Endothelial cell of umbilical vein (primary cell): ENCODE results near the gene CYP1B1. TPM values are rescaled to one million over a fixed set of nuclear protein-coding genes. Genes with fewer than 3 reads are reported as not detected.

Experiments
- BruUV-seq: library from RNA; stranded (reverse); fragments of 400-500 nt; replicated peaks from 2 replicates; lab custom pipeline; 2021; lab: Mats Ljungman, UMichigan
- CTCF ChIA-PET: fragments of 300-600, 350-600 bp; sonication (Branson Sonifier 250); formaldehyde crosslinking; loops from one replicate; lab custom pipeline; 2021; ENCODE audit warnings: antibody characterized with exemption, inconsistent platforms; lab: Charles Lee
- POLR2A ChIA-PET: fragments of 300-600, 350-600 bp; sonication (Branson Sonifier 250); formaldehyde crosslinking; loops from one replicate; lab custom pipeline; 2021; ENCODE audit warnings: antibody characterized with exemption, inconsistent platforms; lab: Charles Lee
- DNase-seq: peaks from one replicate; pipeline ENCODE4 v3.0.0-alpha.2; 2011; ENCODE audit warnings: low read depth, low spot score
- FAIRE-seq: peaks from 2 replicates; lab custom pipeline; 2011; peaks lifted over from hg19 to GRCh38; lab: Jason Lieb, UNC
- H2AFZ ChIP-seq: 2 replicates; pipeline ENCODE4 v1.6.0; 2012; ENCODE audit warnings: low read depth, low read length, control low read depth, inconsistent platforms
- H3K27ac ChIP-seq: 2 replicates; pipeline ENCODE4 v1.5.1; 2011; ENCODE audit warnings: low read depth, mild to moderate bottlenecking, control low read depth, low read length, moderate library complexity; ENCODE audit not compliant: insufficient read depth
- H3K27me3 ChIP-seq, 2 experiments: 2 replicates each; pipeline versions ENCODE4 v1.6.0 to v1.6.1; 2011; ENCODE audit warnings: low read length in 2 of 2, mixed read lengths in 1 of 2; ENCODE audit not compliant: control insufficient read depth in 2 of 2, insufficient read depth in 2 of 2
- H3K36me3 ChIP-seq, 2 experiments: 2 replicates in 1 of 2; 3 replicates in 1 of 2; pipeline ENCODE4 v1.5.1; 2011; ENCODE audit warnings: low read length in 2 of 2, mild to moderate bottlenecking in 1 of 2, moderate library complexity in 1 of 2; ENCODE audit not compliant: control insufficient read depth in 2 of 2, insufficient read depth in 2 of 2; ENCODE audit errors: extremely low read depth in 1 of 2
- H3K4me1 ChIP-seq: 3 replicates; pipeline ENCODE4 v1.5.1; 2011; ENCODE audit warnings: mild to moderate bottlenecking, low read length; ENCODE audit not compliant: control insufficient read depth, insufficient read depth; ENCODE audit errors: extremely low read depth
- H3K4me2 ChIP-seq: 2 replicates; pipeline ENCODE4 v1.6.1; 2011; ENCODE audit warnings: low read length, control low read depth, mixed read lengths; ENCODE audit not compliant: insufficient read depth
- H3K4me3 ChIP-seq, 3 experiments: fragments of 200-600 bp in 1 of 3; sonication (generic), shearing (Covaris generic) in 1 of 3; replicated peaks in 1 of 3; 2 replicates each; pipeline ENCODE4 v1.5.1; 2011 to 2016; ENCODE audit warnings: control low read depth in 3 of 3, low read length in 3 of 3, mild to moderate bottlenecking in 2 of 3, inconsistent platforms in 1 of 3, low read depth in 1 of 3, moderate library complexity in 1 of 3; ENCODE audit not compliant: insufficient read depth in 1 of 3
- H3K79me2 ChIP-seq: 2 replicates; pipeline ENCODE4 v1.6.0; 2012; ENCODE audit warnings: low read length, inconsistent platforms; ENCODE audit not compliant: control insufficient read depth, insufficient read depth
- H3K9ac ChIP-seq: replicated peaks from 2 replicates; pipeline ENCODE3; 2011; ENCODE audit warnings: low read length, control low read depth; ENCODE audit not compliant: insufficient read depth; ENCODE audit errors: extremely low read depth
- H3K9me1 ChIP-seq: replicated peaks from 3 replicates; pipeline ENCODE4 v1.6.0; 2011; ENCODE audit warnings: mild to moderate bottlenecking, low read length; ENCODE audit not compliant: control insufficient read depth, insufficient read depth; ENCODE audit errors: extremely low read depth
- H3K9me3 ChIP-seq: replicated peaks from 2 replicates; pipeline ENCODE4 v1.5.1; 2012; ENCODE audit warnings: low read length, inconsistent platforms; ENCODE audit not compliant: control insufficient read depth, insufficient read depth
- H4K20me1 ChIP-seq: replicated peaks from 2 replicates; pipeline ENCODE3; 2011; ENCODE audit warnings: mild to moderate bottlenecking, low read length; ENCODE audit not compliant: control insufficient read depth, insufficient read depth; ENCODE audit errors: extremely low read depth
- CTCF ChIP-seq, 2 donors: IDR thresholded peaks; 1 replicate in 1 of 2; 2 replicates in 1 of 2; pipeline ENCODE4 v1.5.1; 2011; ENCODE audit warnings: low read length in 2 of 2, mild to moderate bottlenecking in 2 of 2, moderate library complexity in 2 of 2, control low read depth in 1 of 2, inconsistent platforms in 1 of 2, low read depth in 1 of 2; ENCODE audit not compliant: insufficient read depth in 1 of 2; ENCODE audit errors: extremely low read depth in 1 of 2
- EZH2 ChIP-seq: IDR thresholded peaks from 2 replicates; pipeline ENCODE4 v1.6.1; 2012; ENCODE audit warnings: borderline replicate concordance, low read depth, mild to moderate bottlenecking, moderate library complexity, low read length, inconsistent platforms; ENCODE audit not compliant: severe bottlenecking
- FOS ChIP-seq: IDR thresholded peaks from 2 replicates; pipeline ENCODE4 v1.6.1; 2011; ENCODE audit warnings: mild to moderate bottlenecking, low read length, moderate library complexity, borderline replicate concordance; ENCODE audit not compliant: insufficient read depth
- GATA2 ChIP-seq: IDR thresholded peaks from 2 replicates; pipeline ENCODE4 v1.7.0; 2011; ENCODE audit warnings: low read depth, mild to moderate bottlenecking, moderate library complexity, mixed read lengths, low read length; ENCODE audit not compliant: insufficient read length, insufficient read depth
- JUN ChIP-seq: IDR thresholded peaks from 2 replicates; pipeline ENCODE4 v1.6.1; 2011; ENCODE audit warnings: borderline replicate concordance, low read depth; ENCODE audit not compliant: insufficient read length, insufficient read depth
- MAX ChIP-seq: IDR thresholded peaks from 2 replicates; pipeline ENCODE4 v1.6.1; 2011; ENCODE audit not compliant: insufficient read depth, insufficient read length
- MYC ChIP-seq: IDR thresholded peaks from one replicate; pipeline ENCODE4 v1.6.1; 2011; ENCODE audit warnings: mild to moderate bottlenecking, low read depth, low read length
- POLR2A ChIP-seq: IDR thresholded peaks from 2 replicates; pipeline ENCODE4 v1.6.1; 2012; ENCODE audit warnings: low read depth, mild to moderate bottlenecking, control low read depth, low read length
- POLR2AphosphoS5 ChIP-seq: IDR thresholded peaks from 2 replicates; pipeline ENCODE4 v1.6.1; 2012; ENCODE audit warnings: low read depth, mild to moderate bottlenecking, control low read depth, low read length, moderate library complexity; ENCODE audit not compliant: insufficient read depth
- dilution Hi-C: fragments of 300-500 bp; cut with MboI; formaldehyde crosslinking; loops from one replicate; pipeline ENCODE4 v1.15.0; 2019; ENCODE audit warnings: low sequenced_read_pairs; ENCODE audit not compliant: extremely low pct_ligation_motif_present
- intact Hi-C: fragments of 100-400 bp; cut with micrococcal nuclease; formaldehyde crosslinking; loops from one replicate; pipeline ENCODE4 v1.10.0; 2022
- polyA plus RNA-seq, 4 experiments: library from polyadenylated mRNA; depleted of rRNA in 3 of 4; stranded (reverse) in 3 of 4; unstranded in 1 of 4; fragments of >200 nt; gene quantifications; 2 replicates each; pipeline versions ENCODE4 v1.2.1 to v1.2.3, GENCODE V29; 2011 to 2012; ENCODE audit warnings: missing spikeins in 1 of 4
- total RNA-seq: library from RNA; stranded (reverse); gene quantifications from 2 replicates; pipeline ENCODE4 v1.2.3, GENCODE V29; 2021

The CYP1B1 gene
- total and polyA plus RNA-seq, 2 donors (not counting 3 experiments of a cell fraction or from before 2014, with no cell fraction given) = 0.01 TPM; not detected in 1

GRCh38 chr2:38116762-38117161 lies 40.8 kb upstream of the CYP1B1 start:
- no peak overlapping the region for H3K27ac ChIP-seq
- H3K9me3 ChIP-seq = no peaks in the 10 kb centered on the region
- H3K36me3 ChIP-seq = no peaks in the 10 kb centered on the region
- ChIA-PET CTCF (interaction anchor here (1.1 to 1.6 kb wide), 3 partner anchors 10 to 152 kb away, joined by 4 to 13 read pairs (median 13); no protein-coding TSS in a partner anchor), POLR2A (no interaction called here)
- no peaks in the 10 kb centered on the region for H3K79me2 ChIP-seq
- dilution Hi-C loops = no loop called here
- H3K27me3 ChIP-seq = peaks cover 6 to 10% of the 10 kb centered on the region in 2 experiments
- H3K4me2 ChIP-seq = no peak overlapping the region
- no peaks in the 10 kb centered on the region for H4K20me1 ChIP-seq
- no peaks in the 10 kb centered on the region for H3K4me1 ChIP-seq
- H2AFZ ChIP-seq = no peak overlapping the region
- BruUV-seq = no TSS peak
- FAIRE-seq (no peak), DNase-seq (no peak)
- no peak overlapping the region for H3K9ac ChIP-seq
- H3K9me1 ChIP-seq = no peaks in the 10 kb centered on the region
- intact Hi-C loops = no loop called here
- H3K4me3 ChIP-seq = no peak overlapping the region
- TF ChIP-seq POLR2A (no peak), FOS (no peak), JUN (no peak), MAX (no peak), CTCF (IDR thresholded peaks at IDR 0.05; ENCODE audit: extremely low read depth in 1 of 2, insufficient read depth in 1 of 2, low read depth in 1 of 2, low read length in 2 of 2) (no peak), POLR2AphosphoS5 (no peak), MYC (no peak), GATA2 (no peak), EZH2 (no peak)
